HCT116 (cell line): ENCODE measurements around the gene SDK1. TPM values are rescaled to one million over a fixed set of nuclear protein-coding genes. Genes with fewer than 3 reads are reported as not detected.

ENCODE experiments used
- ATAC-seq: fragments of 200-7000 bp; cut with Tn5 transposase; 2 replicates; pipeline ENCODE4 v1.9.1; 2020; ENCODE audit warnings: mild to moderate bottlenecking, moderate library complexity
- BruUV-seq: library from RNA; stranded (reverse); fragments of 400-500 nt; replicated peaks from 2 replicates; lab custom pipeline; 2021; lab: Mats Ljungman, UMichigan
- CTCF ChIA-PET: fragments of 300-600 bp; sonication (Branson Sonifier 250); formaldehyde crosslinking; loops from one replicate; lab custom pipeline; 2021; ENCODE audit warnings: antibody characterized with exemption; lab: Charles Lee
- POLR2A ChIA-PET: fragments of 300-600, 350-600 bp; sonication (Branson Sonifier 250); formaldehyde crosslinking; loops from one replicate; lab custom pipeline; 2021; ENCODE audit warnings: antibody characterized with exemption; lab: Charles Lee
- RAD21 ChIA-PET, 2 experiments: fragments of 300-600 bp; sonication (Branson Sonifier 250); formaldehyde crosslinking; loops; one replicate each; lab custom pipeline; 2023; ENCODE audit warnings: low total read pairs in 2 of 2; ENCODE audit not compliant: uncharacterized antibody in 2 of 2, unreplicated experiment in 2 of 2, low non-redundant PET in 1 of 2; lab: Charles Lee
- DNase-seq: peaks from one replicate; pipeline ENCODE4 v3.0.0-alpha.2; 2010; ENCODE audit warnings: low read depth, low spot score
- H2AFZ ChIP-seq: fragments of 200-600 bp; shearing (Covaris generic), sonication (generic); 2 replicates; pipeline ENCODE4 v1.6.1; 2017; ENCODE audit warnings: low read depth, mixed run types, mixed read lengths, antibody characterized with exemption, low read length; ENCODE audit not compliant: poor library complexity, severe bottlenecking
- H3K27ac ChIP-seq: 2 replicates; pipeline ENCODE4 v1.5.1; 2012; ENCODE audit warnings: low read depth, low read length
- H3K27me3 ChIP-seq: fragments of 200-600 bp; sonication (generic); 2 replicates; pipeline ENCODE4 v1.6.1; 2016; ENCODE audit warnings: mixed run types, low read length, mixed read lengths; ENCODE audit not compliant: insufficient read depth
- H3K36me3 ChIP-seq, 2 experiments: fragments of 200-500 bp in 1 of 2; fragments of 200-600 bp in 1 of 2; sonication (Bioruptor generic) in 1 of 2; sonication (generic) in 1 of 2; 2 replicates each; pipeline versions ENCODE4 v1.5.1 to v1.6.1; 2014 to 2016; ENCODE audit warnings: low read length in 2 of 2, inconsistent platforms in 1 of 2, mixed read lengths in 1 of 2, mixed run types in 1 of 2; ENCODE audit not compliant: insufficient read depth in 2 of 2, control insufficient read depth in 1 of 2
- H3K4me1 ChIP-seq, 2 experiments: fragments of 200-600 bp in 1 of 2; sonication (generic) in 1 of 2; 2 replicates each; pipeline versions ENCODE4 v1.5.1 to v1.6.1; 2012 to 2017; ENCODE audit warnings: low read length in 2 of 2, inconsistent platforms in 1 of 2, mild to moderate bottlenecking in 1 of 2, mixed read lengths in 1 of 2, mixed run types in 1 of 2, moderate library complexity in 1 of 2; ENCODE audit not compliant: insufficient read depth in 2 of 2, control insufficient read depth in 1 of 2
- H3K4me2 ChIP-seq: fragments of 200-600 bp; sonication (generic); 2 replicates; pipeline ENCODE4 v1.6.1; 2017; ENCODE audit warnings: mixed run types, low read length, mixed read lengths
- H3K4me3 ChIP-seq, 2 experiments: fragments of 200-600 bp in 1 of 2; sonication (generic) in 1 of 2; replicated peaks in 1 of 2; 2 replicates each; pipeline ENCODE4 v1.5.1; 2011 to 2016; ENCODE audit warnings: low read length in 2 of 2, control low read depth in 1 of 2, low read depth in 1 of 2, mild to moderate bottlenecking in 1 of 2, mixed read lengths in 1 of 2, mixed run types in 1 of 2
- H3K79me2 ChIP-seq: fragments of 200-600 bp; sonication (generic); 2 replicates; pipeline ENCODE4 v1.6.1; 2017; ENCODE audit warnings: mild to moderate bottlenecking, mixed run types, low read length, moderate library complexity, mixed read lengths; ENCODE audit not compliant: insufficient read depth
- H3K9ac ChIP-seq: fragments of 200-600 bp; sonication (generic); 2 replicates; pipeline ENCODE4 v1.6.1; 2016; ENCODE audit warnings: low read length, mixed read lengths
- H3K9me2 ChIP-seq: fragments of 200-600 bp; sonication (generic), shearing (Covaris generic); 2 replicates; pipeline ENCODE4 v1.6.1; 2017; ENCODE audit warnings: mixed run types, mild to moderate bottlenecking, moderate library complexity; ENCODE audit not compliant: insufficient read depth
- H3K9me3 ChIP-seq, 2 experiments: fragments of 200-500 bp in 1 of 2; fragments of 200-600 bp in 1 of 2; sonication (Bioruptor generic) in 1 of 2; sonication (generic) in 1 of 2; 2 replicates each; pipeline ENCODE4 v1.6.1; 2014 to 2017; ENCODE audit warnings: low read length in 2 of 2, mixed read lengths in 2 of 2, inconsistent platforms in 1 of 2, low read depth in 1 of 2, mild to moderate bottlenecking in 1 of 2, mixed run types in 1 of 2, moderate library complexity in 1 of 2; ENCODE audit not compliant: control insufficient read depth in 1 of 2, insufficient read depth in 1 of 2
- H4K20me1 ChIP-seq: fragments of 200-600 bp; sonication (generic), shearing (Covaris generic); 2 replicates; pipeline ENCODE4 v1.6.1; 2017; ENCODE audit warnings: mixed run types, mild to moderate bottlenecking, moderate library complexity; ENCODE audit not compliant: insufficient read depth
- ATF3 ChIP-seq: IDR thresholded peaks from 2 replicates; pipeline ENCODE4 v1.6.1; 2012
- CBX3 ChIP-seq: IDR thresholded peaks from 2 replicates; pipeline ENCODE4 v1.6.1; 2012; ENCODE audit warnings: low read depth
- CEBPB ChIP-seq: IDR thresholded peaks from 2 replicates; pipeline ENCODE4 v1.6.1; 2012; ENCODE audit warnings: low read depth
- EGR1 ChIP-seq: IDR thresholded peaks from 2 replicates; pipeline ENCODE4 v1.6.1; 2012; ENCODE audit warnings: low read depth
- ELF1 ChIP-seq: IDR thresholded peaks from 2 replicates; pipeline ENCODE4 v1.6.1; 2012; ENCODE audit warnings: low read depth, borderline replicate concordance
- EZH2 ChIP-seq: fragments of 200-600 bp; sonication (generic); IDR thresholded peaks from 2 replicates; pipeline ENCODE4 v1.6.1; 2017; ENCODE audit warnings: antibody characterized with exemption, mixed run types
- EZH2phosphoT487 ChIP-seq: fragments of 200-600 bp; IDR thresholded peaks from 2 replicates; pipeline ENCODE4 v1.6.1; 2018; ENCODE audit warnings: antibody characterized with exemption, borderline replicate concordance
- FOSL1 ChIP-seq: IDR thresholded peaks from 2 replicates; pipeline ENCODE4 v1.6.1; 2012; ENCODE audit warnings: low read depth
- JUND ChIP-seq: IDR thresholded peaks from 2 replicates; pipeline ENCODE4 v1.6.1; 2012
- MAX ChIP-seq: IDR thresholded peaks from 2 replicates; pipeline ENCODE4 v1.6.1; 2012
- POLR2AphosphoS5 ChIP-seq: IDR thresholded peaks from 2 replicates; pipeline ENCODE4 v1.6.1; 2011; ENCODE audit warnings: mild to moderate bottlenecking, low read depth, low read length, moderate library complexity
- RAD21 ChIP-seq: IDR thresholded peaks from 2 replicates; pipeline ENCODE4 v1.6.1; 2012; ENCODE audit warnings: low read depth, mild to moderate bottlenecking
- REST ChIP-seq: IDR thresholded peaks from 2 replicates; pipeline ENCODE4 v1.6.1; 2012; ENCODE audit warnings: low read depth
- SIN3A ChIP-seq: IDR thresholded peaks from 2 replicates; pipeline ENCODE4 v1.6.1; 2012; ENCODE audit warnings: low read depth
- SP1 ChIP-seq: IDR thresholded peaks from 2 replicates; pipeline ENCODE4 v1.6.1; 2012; ENCODE audit warnings: low read depth
- SRF ChIP-seq: IDR thresholded peaks from 2 replicates; pipeline ENCODE4 v1.6.1; 2012; ENCODE audit warnings: low read depth
- TCF7L2 ChIP-seq: IDR thresholded peaks from 2 replicates; pipeline ENCODE4 v1.7.0; 2011; ENCODE audit warnings: borderline replicate concordance, inconsistent platforms; ENCODE audit not compliant: insufficient read depth, insufficient read length; ENCODE audit errors: extremely low read depth
- ZNF274 ChIP-seq: fragments of 200-500 bp; sonication (Bioruptor generic); IDR thresholded peaks from 2 replicates; pipeline ENCODE4 v1.6.1; 2014; ENCODE audit warnings: mild to moderate bottlenecking, low read depth, low read length, inconsistent platforms
- intact Hi-C: fragments of 100-400 bp; cut with micrococcal nuclease; formaldehyde crosslinking; loops from 2 replicates; pipeline ENCODE4 v1.10.0; 2022
- total RNA-seq: library from RNA; stranded (reverse); gene quantifications from one replicate; pipeline ENCODE4 v1.2.1, GENCODE V29; 2021; ENCODE audit not compliant: unreplicated experiment

Gene SDK1
- total RNA-seq, 1 experiment from 2014 or later: 0.05 TPM

GRCh38 chr7:3787717-3788264, 486.7 kb downstream of the SDK1 start:
- ChIA-PET CTCF (no interaction called here), RAD21 (no interaction called here)
- Histone ChIP-seq H3K79me2 (no peaks in the 10 kb centered on the region), H3K9me2 (no peaks in the 10 kb centered on the region), H3K4me3 (no peak overlapping the region), H3K4me2 (no peak overlapping the region), H3K4me1 (no peaks in the 10 kb centered on the region), H3K27ac (no peak overlapping the region), H3K9ac (no peak overlapping the region), H4K20me1 (no peaks in the 10 kb centered on the region)
- peak; percentile 34; the same call in 1 of the 2 replicates for ATAC-seq
- no peak for DNase-seq
- intact Hi-C loops: no loop called here
- no peak for TF ChIP-seq EGR1
- TF ChIP-seq JUND: no peak
- no peak for TF ChIP-seq POLR2AphosphoS5
- TF ChIP-seq SRF: no peak
- no peak for TF ChIP-seq MAX
- no peak for TF ChIP-seq TCF7L2
- TF ChIP-seq ATF3: no peak
- no peak for TF ChIP-seq CBX3
- TF ChIP-seq EZH2phosphoT487: no peak
- no peak for TF ChIP-seq FOSL1
- no peak for TF ChIP-seq RAD21
- no peak for TF ChIP-seq ZNF274
- TF ChIP-seq ELF1: no peak
- no peak for TF ChIP-seq EZH2
- no peak for TF ChIP-seq CEBPB
- TF ChIP-seq SP1: no peak
- TF ChIP-seq SIN3A: no peak
- no peak for TF ChIP-seq REST
- TF ChIP-seq, all 23 proteins: peak for 0
- Histone ChIP-seq H3K9me3 (peaks cover 0 to 7% of the 10 kb centered on the region in 2 experiments; a peak in 1 of 4 replicates), H2AFZ (no peak overlapping the region), H3K36me3 (no peaks in the 10 kb centered on the region), H3K27me3 (peaks cover 27% of the 10 kb centered on the region)
- POLR2A ChIA-PET: no interaction called here
- no TSS peak for BruUV-seq
